ENCODE results near the gene FERMT3.

GRCh38 chr11:64201543-64201942 lies 5.0 kb upstream of the FERMT3 start:
- TF ChIP-seq CTCF (IDR thresholded peaks at IDR 0.05; ENCODE audit: control extremely low read depth in 1 of 3, insufficient read depth in 1 of 3, low read depth in 1 of 3, low read length in 3 of 3), result no peak
- TF ChIP-seq RAD21 (IDR thresholded peaks at IDR 0.05 in 1 of 2, conservative IDR thresholded peaks at IDR 0.05 in 1 of 2; ENCODE audit: low read depth in 2 of 2, low read length in 2 of 2), result no peak
- no peak for TF ChIP-seq POLR2AphosphoS5 (IDR thresholded peaks at IDR 0.05; ENCODE audit: low read depth, low read length)
- TF ChIP-seq SRF (IDR thresholded peaks at IDR 0.05; ENCODE audit: low read depth, low read length), result no peak
- no peak for TF ChIP-seq CREB1 (IDR thresholded peaks at IDR 0.05)
- TF ChIP-seq MAFK (IDR thresholded peaks at IDR 0.05; ENCODE audit: low read depth, low read length), result no peak
- TF ChIP-seq TAF1 (IDR thresholded peaks at IDR 0.05; ENCODE audit: low read depth, low read length), result no peak
- TF ChIP-seq CEBPB (IDR thresholded peaks at IDR 0.05; ENCODE audit: low read depth, low read length), result no peak
- TF ChIP-seq RFX5 (IDR thresholded peaks at IDR 0.05; ENCODE audit: borderline replicate concordance, low read depth, low read length), result no peak
- TF ChIP-seq CHD2 (IDR thresholded peaks at IDR 0.05; ENCODE audit: low read length), result no peak
- no peak for TF ChIP-seq POLR2A (IDR thresholded peaks at IDR 0.05; ENCODE audit: control extremely low read depth in 1 of 2, low read depth in 2 of 2, low read length in 2 of 2)
- no peak for TF ChIP-seq TBP (IDR thresholded peaks at IDR 0.05; ENCODE audit: low read depth, low read length)

Measured in H1 (cell line).